SU-DHL-6 (cell line): ENCODE results near the gene MAP1A.

ENCODE experiments used
- CTCF ChIP-seq: fragments of 200-600 bp; sonication (generic); IDR thresholded peaks from one replicate; pipeline ENCODE4 v1.5.1; 2017; ENCODE audit warnings: antibody characterized with exemption, mild to moderate bottlenecking, low read length, moderate library complexity; ENCODE audit not compliant: insufficient read depth, poor library complexity, severe bottlenecking
- EZH2phosphoT487 ChIP-seq: fragments of 200-600 bp; sonication (generic), shearing (Covaris generic); conservative IDR thresholded peaks from 2 replicates; pipeline ENCODE4 v1.6.1; 2018; ENCODE audit warnings: mild to moderate bottlenecking, antibody characterized with exemption, low read length, moderate library complexity, mixed read lengths

- TF ChIP-seq CTCF (no peak), EZH2phosphoT487 (no peak)
Observed at GRCh38 chr15:43518197-43518761, 871 bp downstream of the MAP1A start.
